Nephron progenitor cell (in vitro differentiated cells): ENCODE results near the gene CTNNA3.
A peak's percentile ranks its signal among the peaks of the same experiment; 100 is the strongest.

ENCODE experiments used
- DNase-seq: peaks from one replicate; pipeline ENCODE4 v3.0.0; 2021
- H3K27ac Mint-ChIP-seq: 2 replicates; pipeline ENCODE4 v1.8.0; 2021; ENCODE audit warnings: mild to moderate bottlenecking, moderate library complexity, mixed read lengths
- H3K27me3 Mint-ChIP-seq: 2 replicates; pipeline ENCODE4 v1.8.0; 2021; ENCODE audit warnings: mild to moderate bottlenecking, low read depth, mixed read lengths; ENCODE audit not compliant: poor library complexity
- H3K36me3 Mint-ChIP-seq: 2 replicates; pipeline ENCODE4 v1.8.0; 2021; ENCODE audit warnings: low read depth, mixed read lengths
- H3K4me1 Mint-ChIP-seq: 2 replicates; pipeline ENCODE4 v1.8.0; 2021; ENCODE audit warnings: mixed read lengths
- H3K4me3 Mint-ChIP-seq: 2 replicates; pipeline ENCODE4 v1.8.0; 2021; ENCODE audit warnings: mild to moderate bottlenecking, moderate library complexity, mixed read lengths
- H3K9me3 Mint-ChIP-seq: 2 replicates; pipeline ENCODE4 v1.8.0; 2021; ENCODE audit warnings: mild to moderate bottlenecking, moderate library complexity, mixed read lengths
- TF ChIP-seq, protein P1 (sequence below): fragments of 200-600 bp; sonication (generic); IDR thresholded peaks from 2 replicates; pipeline ENCODE4 v1.5.0; 2021; ENCODE audit warnings: antibody characterized with exemption

The CTNNA3 gene

GRCh38 chr10:66189271-66189670 is 1506.7 kb downstream of the CTNNA3 start:
- DNase-seq: no peak
- H3K27me3 Mint-ChIP-seq: no peaks in the 10 kb centered on the region
- H3K4me3 Mint-ChIP-seq: no peak overlapping the region
- TF ChIP-seq, protein P1, sequence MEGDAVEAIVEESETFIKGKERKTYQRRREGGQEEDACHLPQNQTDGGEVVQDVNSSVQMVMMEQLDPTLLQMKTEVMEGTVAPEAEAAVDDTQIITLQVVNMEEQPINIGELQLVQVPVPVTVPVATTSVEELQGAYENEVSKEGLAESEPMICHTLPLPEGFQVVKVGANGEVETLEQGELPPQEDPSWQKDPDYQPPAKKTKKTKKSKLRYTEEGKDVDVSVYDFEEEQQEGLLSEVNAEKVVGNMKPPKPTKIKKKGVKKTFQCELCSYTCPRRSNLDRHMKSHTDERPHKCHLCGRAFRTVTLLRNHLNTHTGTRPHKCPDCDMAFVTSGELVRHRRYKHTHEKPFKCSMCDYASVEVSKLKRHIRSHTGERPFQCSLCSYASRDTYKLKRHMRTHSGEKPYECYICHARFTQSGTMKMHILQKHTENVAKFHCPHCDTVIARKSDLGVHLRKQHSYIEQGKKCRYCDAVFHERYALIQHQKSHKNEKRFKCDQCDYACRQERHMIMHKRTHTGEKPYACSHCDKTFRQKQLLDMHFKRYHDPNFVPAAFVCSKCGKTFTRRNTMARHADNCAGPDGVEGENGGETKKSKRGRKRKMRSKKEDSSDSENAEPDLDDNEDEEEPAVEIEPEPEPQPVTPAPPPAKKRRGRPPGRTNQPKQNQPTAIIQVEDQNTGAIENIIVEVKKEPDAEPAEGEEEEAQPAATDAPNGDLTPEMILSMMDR: no peak
- no peak overlapping the region for H3K27ac Mint-ChIP-seq
- H3K9me3 Mint-ChIP-seq: no peaks in the 10 kb centered on the region
- H3K4me1 Mint-ChIP-seq: peaks cover 14% of the 10 kb centered on the region
- no peaks in the 10 kb centered on the region for H3K36me3 Mint-ChIP-seq

- TF ChIP-seq, protein P1: no peak
- Mint-ChIP-seq H3K4me3 (no peak overlapping the region), H3K27me3 (no peaks in the 10 kb centered on the region), H3K9me3 (no peaks in the 10 kb centered on the region), H3K4me1 (peaks cover 7% of the 10 kb centered on the region), H3K36me3 (no peaks in the 10 kb centered on the region), H3K27ac (no peak overlapping the region)
- no peak for DNase-seq
Observed at GRCh38 chr10:66187053-66187733, 1508.8 kb downstream of the CTNNA3 start.

GRCh38 chr10:66183028-66183427 is 1513.0 kb downstream of the CTNNA3 start:
- H3K36me3 Mint-ChIP-seq: no peaks in the 10 kb centered on the region
- H3K4me3 Mint-ChIP-seq: no peak overlapping the region
- H3K27ac Mint-ChIP-seq: no peak overlapping the region
- TF ChIP-seq, protein P1: no peak
- H3K27me3 Mint-ChIP-seq: no peaks in the 10 kb centered on the region
- no peaks in the 10 kb centered on the region for H3K9me3 Mint-ChIP-seq
- DNase-seq: no peak
- H3K4me1 Mint-ChIP-seq: peaks cover 13% of the 10 kb centered on the region

GRCh38 chr10:66180581-66181318 is 1515.2 kb downstream of the CTNNA3 start:
- DNase-seq: peak; percentile 17

GRCh38 chr10:66180021-66180420 is 1516.0 kb downstream of the CTNNA3 start:
- no peak for DNase-seq
- TF ChIP-seq, protein P1: no peak
- Mint-ChIP-seq H3K4me1 (peaks cover 8% of the 10 kb centered on the region), H3K9me3 (peaks cover 4% of the 10 kb centered on the region), H3K4me3 (no peak overlapping the region), H3K27me3 (no peaks in the 10 kb centered on the region), H3K36me3 (no peaks in the 10 kb centered on the region), H3K27ac (no peak overlapping the region)

More at GRCh38 chr10:66180581-66181318, 1515.2 kb downstream of the CTNNA3 start:
- Mint-ChIP-seq H3K9me3 (peaks cover 4% of the 10 kb centered on the region), H3K27ac (no peak overlapping the region), H3K4me3 (no peak overlapping the region), H3K4me1 (peaks cover 8% of the 10 kb centered on the region), H3K36me3 (no peaks in the 10 kb centered on the region), H3K27me3 (no peaks in the 10 kb centered on the region)
- TF ChIP-seq, protein P1: peak; percentile 72
